HG03025 (cell line): ENCODE data around the gene GRAMD1A.
"Not testable (repeated sequence)": the region's sequence is repeated elsewhere in the genome, so short reads cannot be mapped to it uniquely, and the experiment has no call there.

Source experiments
- ATAC-seq: cut with Tn5 transposase; IDR thresholded peaks from one replicate; pipeline ENCODE4 v1.9.1; 2021; ENCODE audit warnings: mild to moderate bottlenecking, moderate library complexity; ENCODE audit not compliant: unreplicated experiment, low FRiP score

GRAMD1A gene

DNA sequence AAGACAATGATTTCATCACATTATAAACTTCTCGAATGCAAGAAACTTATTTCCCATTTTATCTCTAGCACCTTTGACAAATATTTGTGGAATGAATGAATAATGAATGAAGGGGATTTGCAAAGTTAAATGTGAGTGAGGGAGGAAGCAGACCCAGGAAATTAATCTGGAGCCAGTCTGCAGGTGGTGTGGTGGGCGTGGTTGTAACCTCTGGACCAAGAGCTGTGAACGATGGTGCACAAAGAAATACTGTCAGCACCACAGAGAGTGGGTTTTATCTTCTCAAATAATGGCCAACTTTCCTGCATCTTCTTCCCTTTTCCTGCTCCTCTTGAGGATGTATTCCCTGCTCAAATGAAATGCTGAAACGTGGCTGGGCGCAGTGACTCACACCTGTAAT is 25.1 kb upstream of the GRAMD1A start:
- ATAC-seq: no peak

GRCh38 chr19:34976611-34977010 is 23.5 kb upstream of the GRAMD1A start:
- ATAC-seq: no peak

- ATAC-seq: no peak
These were observed 20.1 kb upstream of the GRAMD1A start for GRCh38 chr19:34979819-34980640.

DNA sequence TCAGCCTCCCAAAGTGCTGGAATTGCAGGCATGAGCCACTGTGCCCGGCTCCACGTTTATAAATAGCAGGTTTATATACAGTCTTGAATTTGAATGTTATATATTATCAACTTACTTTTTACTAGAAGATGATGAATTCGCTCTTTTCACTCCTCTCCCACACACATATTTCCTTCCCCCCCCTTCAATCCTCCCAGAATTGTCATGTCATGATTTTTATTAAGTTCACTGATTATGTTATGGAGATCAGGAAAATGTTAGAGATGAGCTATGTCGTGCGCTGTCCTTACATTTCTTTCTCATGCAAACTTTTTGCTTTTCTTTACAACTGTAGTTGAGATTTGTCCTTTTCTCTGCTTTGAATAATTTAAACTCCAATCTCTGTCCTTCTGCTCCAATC is 17.8 kb upstream of the GRAMD1A start:
- no peak for ATAC-seq

DNA sequence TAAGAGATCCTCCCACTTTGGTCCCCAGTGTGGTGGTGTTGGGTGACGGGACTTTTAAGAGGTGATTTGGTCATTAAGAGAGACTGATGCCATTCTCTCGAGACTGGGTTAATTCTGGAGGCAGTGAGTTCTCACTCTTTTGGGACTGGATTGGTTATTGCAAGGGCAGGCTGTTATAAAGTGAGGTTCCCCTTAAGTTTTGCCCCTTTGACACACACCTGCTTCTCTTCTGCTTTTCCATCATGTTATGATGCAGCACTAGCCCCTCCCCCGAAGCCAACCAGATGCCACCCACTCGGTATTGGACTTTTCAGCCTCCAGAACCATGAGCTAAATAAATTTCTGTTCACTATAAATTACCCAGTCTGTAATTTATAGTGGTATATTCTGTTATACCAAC is 16.3 kb upstream of the GRAMD1A start:
- ATAC-seq: no peak

DNA sequence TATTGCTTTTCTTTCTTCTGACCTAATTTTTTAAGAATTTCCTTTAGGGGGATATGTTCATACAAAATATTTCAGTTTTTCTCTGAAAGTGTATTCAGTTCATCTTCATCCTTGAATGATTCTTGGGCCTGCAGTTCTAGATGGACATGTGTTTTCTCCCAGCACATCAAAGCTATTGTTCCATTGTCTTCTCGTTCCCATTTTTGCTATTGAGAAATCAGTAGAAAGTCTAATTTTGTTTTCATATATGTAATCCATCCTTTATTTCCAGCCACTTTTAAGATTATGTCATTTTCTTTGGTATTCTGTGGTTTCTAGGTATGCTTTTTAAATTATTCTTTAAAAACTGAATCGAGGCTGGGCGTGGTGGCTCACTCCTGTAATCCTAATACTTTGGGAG is 15.8 kb upstream of the GRAMD1A start:
- ATAC-seq: no peak

GRCh38 chr19:34985249-34986022 is 14.7 kb upstream of the GRAMD1A start:
- no peak for ATAC-seq

DNA sequence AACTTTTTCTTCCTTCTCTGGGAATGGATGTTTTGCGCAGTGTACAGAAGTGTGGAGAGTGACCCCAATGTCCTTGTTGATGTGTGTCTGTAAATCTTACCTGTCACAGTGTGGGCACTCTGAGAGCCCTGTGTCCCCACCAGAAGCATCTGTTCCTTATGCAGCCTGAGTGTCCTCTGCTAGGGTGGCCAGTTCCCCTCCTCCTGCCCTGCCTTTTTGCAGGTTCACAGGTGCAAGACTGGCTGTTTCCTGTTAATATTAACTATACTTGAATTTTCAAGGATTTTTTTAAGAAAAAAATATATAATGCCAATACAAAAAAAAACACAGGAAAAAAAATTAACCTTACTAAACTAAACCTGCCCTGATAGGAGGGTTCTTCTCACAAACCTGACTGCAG is 12.0 kb upstream of the GRAMD1A start:
- ATAC-seq: no peak

DNA sequence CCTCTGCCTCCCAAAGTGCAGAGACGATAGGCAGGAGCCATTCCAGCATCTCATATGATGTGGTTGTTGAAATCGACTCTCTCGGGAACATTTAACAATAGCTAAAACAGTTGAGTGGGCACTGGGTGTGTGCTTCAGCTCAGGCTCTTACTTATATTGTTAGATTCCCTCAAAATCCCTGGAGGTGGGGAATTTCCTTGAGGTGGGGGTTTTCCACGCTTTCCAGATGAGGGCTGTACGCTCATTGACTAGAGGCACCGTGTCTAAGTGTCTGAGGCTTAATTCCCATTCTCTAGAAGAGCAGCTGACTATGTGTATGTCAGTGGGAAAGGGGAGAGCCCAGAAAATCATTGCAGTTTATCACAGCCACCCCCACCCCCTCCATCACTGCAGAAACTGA is 10.8 kb upstream of the GRAMD1A start:
- ATAC-seq: no peak

GRCh38 chr19:34990578-34991192 is 9.4 kb upstream of the GRAMD1A start:
- ATAC-seq: no peak

DNA sequence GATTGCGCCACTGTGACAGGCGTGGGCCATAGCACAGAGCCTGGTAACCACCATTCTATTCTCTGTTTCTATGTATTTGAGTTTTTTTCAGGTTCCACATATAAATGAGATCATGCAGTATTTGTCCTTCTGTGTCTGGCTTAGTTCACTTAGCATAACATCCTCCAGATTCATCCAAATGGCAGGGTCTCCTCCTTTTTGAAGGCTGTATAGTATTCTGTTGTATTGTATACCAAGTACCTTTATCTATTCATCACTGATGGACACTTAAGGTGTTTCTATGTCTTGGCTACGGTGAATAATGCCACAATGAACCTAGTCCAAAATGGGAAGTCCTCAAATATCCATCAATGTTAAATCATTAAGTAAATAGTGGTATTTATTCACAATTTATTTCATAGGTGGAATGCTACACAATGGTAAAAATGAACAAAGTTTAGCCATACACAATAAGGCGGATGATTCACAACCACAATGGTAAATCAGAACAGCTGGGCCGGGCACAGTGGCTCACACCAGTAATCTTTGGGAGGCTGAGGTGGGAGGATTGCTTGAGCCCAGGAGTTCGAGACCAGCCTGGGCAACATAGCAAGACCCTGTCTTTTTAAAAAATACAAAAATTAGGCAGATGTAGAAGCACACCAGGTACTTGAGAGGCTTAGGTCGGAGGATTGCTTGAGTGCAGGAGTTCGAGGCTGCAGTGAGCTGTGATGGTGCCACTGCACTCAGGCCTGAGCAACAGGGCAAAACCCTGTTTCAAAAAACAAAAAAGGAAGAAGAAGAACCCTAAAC is 8.4 kb upstream of the GRAMD1A start:
- no peak for ATAC-seq

DNA sequence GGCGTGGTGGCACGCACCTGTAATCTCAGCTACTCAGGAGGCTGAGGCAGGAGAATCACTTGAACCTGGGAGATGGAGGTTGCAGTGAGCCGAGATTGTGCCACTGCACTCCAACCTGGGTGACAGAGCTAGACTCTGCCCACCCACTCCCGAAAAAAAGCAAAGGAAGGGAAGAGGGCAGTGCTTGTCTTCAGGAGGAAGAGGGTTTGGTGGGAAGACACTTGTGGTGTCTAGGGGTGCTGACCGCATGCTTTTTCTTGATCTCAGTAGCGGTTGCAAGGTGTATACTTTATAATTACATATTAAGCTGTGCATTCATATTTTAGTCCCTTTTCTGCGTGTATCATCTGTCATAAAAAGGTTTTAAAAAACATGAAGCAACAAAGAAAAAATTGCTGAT is 7.5 kb upstream of the GRAMD1A start:
- ATAC-seq: not testable (repeated sequence)

DNA sequence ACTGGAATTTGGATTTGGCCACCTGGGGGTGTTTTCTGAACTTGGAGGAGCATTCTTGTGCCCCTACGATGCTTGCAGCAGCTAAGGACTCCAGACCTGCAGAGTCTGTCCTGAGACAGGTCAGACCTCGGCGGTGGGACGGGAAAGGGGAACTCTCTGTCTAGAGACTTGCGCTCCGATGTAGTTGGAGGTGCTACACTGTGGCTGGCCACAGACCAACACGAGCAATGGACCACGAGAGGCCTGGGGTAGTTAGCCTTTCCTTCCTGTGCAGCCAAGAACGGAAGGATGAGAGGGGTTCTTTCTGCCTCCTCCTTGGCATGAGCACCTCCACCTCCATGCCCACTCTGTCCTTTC is 5.9 kb upstream of the GRAMD1A start:
- no peak for ATAC-seq

DNA sequence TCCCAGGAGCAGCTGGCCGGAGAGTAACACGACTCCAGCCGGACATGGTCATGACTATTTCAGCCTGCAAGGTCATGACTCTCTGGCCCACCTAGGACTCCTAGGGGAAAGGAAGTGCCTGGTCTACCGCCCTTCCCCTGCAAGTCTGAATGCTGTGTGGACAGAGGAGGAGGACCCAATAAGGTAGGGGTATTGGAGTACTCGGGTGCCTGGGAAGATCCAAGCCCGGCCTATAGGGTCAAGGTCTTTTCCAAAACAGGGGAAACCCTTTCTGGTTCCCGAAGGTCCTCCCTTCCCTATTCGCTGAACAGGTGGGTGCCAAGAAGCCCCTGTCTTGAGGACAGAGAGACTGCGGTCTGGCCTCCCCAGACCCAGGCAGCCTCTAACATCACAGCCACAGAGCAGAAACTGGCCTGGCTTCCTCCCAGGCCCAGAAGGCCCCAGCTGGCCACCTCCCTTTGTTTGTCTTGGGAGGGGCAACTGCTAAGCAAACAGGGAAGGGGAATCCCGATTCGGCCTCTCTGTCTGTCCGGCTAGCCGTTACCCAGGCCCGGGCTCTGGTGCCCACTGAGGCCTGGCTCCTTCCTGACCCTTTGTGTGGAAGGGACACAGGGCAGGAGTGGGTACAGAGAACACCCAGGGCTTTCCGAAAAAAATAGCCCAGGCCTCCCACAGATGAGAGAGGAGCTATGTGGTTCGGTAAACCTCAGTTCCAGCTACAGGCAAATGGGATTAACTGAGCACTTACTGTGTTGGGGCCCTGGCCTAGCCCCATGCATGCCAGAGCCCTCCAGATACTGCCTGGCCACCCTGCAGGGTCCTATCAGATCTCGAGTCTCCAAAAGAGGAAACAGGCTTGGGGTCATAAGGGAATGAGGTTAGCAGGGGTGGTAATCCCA is 5.2 kb upstream of the GRAMD1A start:
- ATAC-seq: no peak

GRCh38 chr19:34995551-34995950 is 4.6 kb upstream of the GRAMD1A start:
- ATAC-seq: no peak

DNA sequence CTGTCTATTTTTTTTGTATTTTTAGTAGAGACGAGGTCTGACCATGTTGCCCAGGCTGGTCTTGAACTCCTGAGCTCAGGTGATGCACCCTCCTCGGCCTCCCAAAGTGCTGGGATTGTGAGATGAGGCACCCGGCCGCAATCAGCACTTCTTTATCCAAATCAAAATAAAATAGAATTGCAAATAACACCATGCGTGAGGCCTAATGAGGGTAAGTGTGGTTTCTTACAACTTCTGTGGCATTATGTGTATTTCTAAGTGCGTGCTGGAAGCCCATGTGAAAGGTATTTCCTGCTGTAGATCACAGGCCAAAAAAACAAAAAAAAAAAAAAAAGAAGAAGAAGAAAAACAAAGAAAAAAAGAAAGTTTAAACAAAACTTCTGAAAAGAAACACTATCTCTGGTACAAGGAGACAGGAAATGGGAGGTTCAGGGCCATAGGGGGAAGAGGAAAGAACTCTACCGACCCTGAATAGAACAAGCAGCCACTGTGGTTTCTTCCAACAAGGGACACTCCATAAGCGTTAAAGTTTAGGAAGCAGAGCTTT is 3.0 kb upstream of the GRAMD1A start:
- no peak for ATAC-seq

- ATAC-seq: not testable (repeated sequence)
These were observed 1.9 kb upstream of the GRAMD1A start for GRCh38 chr19:34998224-34998623.

GRCh38 chr19:34998777-34999497 is 1.2 kb upstream of the GRAMD1A start:
- ATAC-seq: no peak

DNA sequence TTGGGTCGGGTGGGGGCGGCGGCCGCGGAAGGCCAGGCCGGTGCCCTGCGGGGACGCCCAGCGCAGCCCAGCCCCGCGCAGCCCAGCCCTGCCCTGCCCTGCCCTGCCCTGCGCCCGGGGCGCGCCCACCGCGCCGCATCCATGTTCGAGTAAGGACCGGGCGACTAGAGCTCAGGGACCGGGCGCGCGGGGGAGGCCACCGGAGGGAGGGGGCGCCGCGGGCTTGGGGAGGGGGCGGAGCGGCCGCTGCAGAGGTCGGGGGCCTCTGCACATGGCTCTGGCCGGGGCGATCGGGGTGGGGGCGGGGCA is 169 bp downstream of the GRAMD1A start:
- no peak for ATAC-seq
